Measurements from ENCODE around the gene TRIO.

DNA sequence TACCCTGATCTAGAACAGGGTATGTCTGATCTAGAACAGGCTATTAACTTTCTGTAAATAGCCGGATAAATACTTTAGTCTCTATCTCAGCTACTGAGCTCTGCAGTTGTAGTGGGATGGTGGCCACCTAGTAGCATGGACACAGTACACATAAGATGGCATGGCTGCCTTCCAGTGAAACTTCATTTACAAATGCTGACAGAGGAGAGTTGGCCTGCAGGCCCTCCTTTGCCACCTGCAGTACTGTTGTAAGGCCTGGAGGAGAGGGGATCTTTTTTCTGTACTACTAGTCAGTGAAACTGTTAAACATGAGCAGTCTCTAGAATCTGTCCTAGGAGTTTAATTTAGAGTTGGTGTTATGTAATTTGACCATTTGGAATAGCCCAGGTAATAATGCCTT is 86.0 kb downstream of the TRIO start:
- TF ChIP-seq YY1 (IDR thresholded peaks at IDR 0.05; ENCODE audit: insufficient read depth, insufficient read length) (no peak), SUZ12 (IDR thresholded peaks at IDR 0.05; ENCODE audit: extremely low read depth, insufficient read depth, insufficient read length) (no peak)
